GM19023 (cell line): ENCODE data around the gene THOC2.
"Not testable (repeated sequence)": the region's sequence is repeated elsewhere in the genome, so short reads cannot be mapped to it uniquely, and the experiment has no call there.

Source experiments
- ATAC-seq: cut with Tn5 transposase; IDR thresholded peaks from one replicate; pipeline ENCODE4 v1.9.1; 2021; ENCODE audit warnings: mild to moderate bottlenecking, moderate library complexity; ENCODE audit not compliant: unreplicated experiment

The THOC2 gene

DNA sequence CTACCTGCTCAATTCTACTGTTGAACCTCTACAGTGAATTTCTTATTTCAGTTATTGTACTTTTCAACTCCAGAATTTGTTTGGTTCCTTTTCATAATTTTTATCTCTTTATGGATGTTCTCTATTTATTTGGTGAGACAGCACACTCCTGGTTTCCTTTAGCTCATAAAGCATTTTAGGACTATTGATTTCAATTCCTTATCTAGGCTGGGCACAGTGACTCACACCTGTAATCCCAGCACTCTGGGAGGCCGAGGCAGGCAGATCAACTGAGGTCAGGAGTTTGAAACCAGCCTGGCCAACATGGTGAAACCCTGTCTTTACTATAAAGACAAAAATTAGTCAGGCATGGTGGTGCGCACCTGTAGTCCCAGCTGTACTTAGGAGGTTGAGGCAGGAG lies 57.7 kb downstream of the THOC2 start:
- ATAC-seq: no peak

DNA sequence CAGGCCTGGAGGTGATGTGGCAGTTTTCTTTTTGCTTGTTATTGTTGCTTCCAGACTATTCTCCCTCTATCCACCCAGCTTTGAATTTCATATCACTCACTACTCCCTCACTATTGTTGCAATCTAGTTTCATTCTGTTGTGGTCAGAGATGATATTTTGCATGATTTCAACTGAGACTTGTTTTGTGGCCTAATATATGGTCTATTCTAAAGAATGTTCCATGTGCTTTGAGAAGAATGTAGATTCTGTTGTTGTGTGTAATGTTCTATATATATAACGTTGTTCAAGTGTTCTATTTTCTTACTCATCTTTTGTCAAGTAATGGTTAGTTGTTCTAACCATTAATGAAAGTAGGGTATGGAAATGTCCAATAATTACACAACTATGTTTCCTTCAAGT lies 59.0 kb downstream of the THOC2 start:
- no peak for ATAC-seq

DNA sequence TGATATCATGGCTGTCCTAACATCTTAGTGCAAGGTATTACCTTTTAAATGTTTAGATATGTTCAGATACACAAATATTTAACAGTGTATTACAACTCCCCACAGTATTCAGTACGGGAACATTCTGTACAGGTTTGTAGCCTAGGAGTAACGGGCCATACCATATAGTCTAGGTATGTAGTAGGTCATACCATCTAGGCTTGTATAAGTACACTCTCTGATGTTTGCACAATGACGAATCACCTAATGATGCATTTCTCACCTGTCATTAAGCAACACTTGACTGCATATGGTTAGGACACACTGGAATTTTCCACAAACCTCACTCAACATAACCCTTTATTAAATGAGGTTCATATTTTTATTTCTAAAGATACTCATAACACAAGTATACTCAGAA lies 67.7 kb downstream of the THOC2 start:
- ATAC-seq: no peak

DNA sequence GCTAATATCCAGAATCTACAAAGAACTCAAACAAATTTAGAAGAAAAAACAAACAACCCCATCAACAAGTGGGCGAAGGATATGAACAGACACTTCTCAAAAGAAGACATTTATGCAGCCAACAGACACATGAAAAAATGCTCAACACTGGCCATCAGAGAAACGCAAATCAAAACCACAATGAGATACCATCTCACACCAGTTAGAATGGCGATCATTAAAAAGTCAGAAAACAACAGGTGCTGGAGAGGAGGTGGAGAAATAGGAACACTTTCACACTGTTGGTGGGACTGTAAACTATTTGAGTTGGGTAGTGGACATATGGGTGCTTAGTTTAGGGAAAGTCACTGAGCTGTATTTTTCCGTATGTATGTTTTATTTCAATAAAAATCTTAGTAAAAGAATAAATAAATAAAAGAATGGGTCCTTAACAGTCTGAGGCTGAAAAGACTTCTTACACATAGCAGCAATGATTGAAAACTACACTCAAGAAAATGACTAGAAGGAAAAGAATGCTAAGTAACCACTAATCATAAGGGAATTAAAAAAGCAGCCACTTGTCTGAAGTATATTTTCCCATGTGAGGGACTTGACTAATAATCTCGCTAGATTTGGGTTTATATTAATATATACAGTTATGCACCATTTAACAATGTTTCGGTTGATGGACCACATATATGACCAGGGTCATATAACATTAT lies 68.2 kb downstream of the THOC2 start:
- ATAC-seq: not testable (repeated sequence)

DNA sequence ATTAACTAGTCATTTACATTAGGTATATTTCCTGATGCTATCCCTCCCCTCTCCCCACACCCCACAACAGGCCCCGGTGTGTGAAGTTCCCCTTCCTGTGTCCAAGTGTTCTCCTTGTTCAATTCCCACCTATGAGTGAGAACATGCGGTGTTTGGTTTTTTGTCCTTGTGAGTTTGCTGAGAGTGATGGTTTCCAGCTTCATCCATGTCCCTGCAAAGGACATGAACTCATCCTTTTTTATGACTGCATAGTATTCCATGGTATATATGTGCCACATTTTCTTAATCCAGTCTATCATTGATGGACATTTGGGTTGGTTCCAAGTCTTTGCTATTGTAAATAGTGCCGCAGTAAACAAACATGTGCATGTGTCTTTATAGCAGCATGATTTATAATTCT lies 69.1 kb downstream of the THOC2 start:
- ATAC-seq: not testable (repeated sequence)

DNA sequence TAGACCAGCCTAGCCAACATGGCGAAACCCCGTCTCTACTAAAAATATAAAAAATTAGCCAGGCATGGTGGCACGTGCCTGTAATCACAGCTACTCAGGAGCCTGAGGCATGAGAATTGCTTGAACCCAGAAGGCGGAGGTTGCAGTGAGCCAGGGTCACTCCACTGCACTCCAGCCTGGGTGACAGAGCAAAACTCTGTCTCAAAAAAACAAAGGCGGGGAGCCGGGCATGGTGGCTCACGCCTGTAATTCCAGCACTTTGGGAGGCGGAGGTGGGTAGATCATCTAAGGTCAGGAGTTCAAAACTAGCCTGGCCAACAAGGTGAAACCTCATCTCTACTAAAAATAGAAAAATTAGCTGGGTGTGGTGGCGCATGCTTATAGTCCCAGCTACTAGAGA lies 76.3 kb downstream of the THOC2 start:
- ATAC-seq: not testable (repeated sequence)

DNA sequence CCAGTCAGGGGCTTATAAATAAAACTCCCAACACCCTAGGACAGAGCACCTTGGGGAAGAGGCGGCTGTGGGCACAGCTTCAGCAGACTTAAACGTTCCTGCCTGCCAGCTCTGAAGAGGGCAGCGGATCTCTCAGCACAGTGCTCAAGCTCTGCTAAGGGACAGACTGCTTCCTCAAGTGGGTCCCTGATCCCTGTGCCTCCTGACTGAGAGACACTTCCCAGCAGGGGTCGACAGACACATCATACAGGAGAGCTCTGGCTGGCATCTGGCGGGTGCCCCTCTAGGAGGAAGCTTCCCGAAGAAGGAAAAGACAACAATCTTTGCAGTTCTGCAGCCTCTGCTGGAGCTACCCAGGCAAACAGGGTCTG lies 84.1 kb downstream of the THOC2 start:
- not testable (repeated sequence) for ATAC-seq

DNA sequence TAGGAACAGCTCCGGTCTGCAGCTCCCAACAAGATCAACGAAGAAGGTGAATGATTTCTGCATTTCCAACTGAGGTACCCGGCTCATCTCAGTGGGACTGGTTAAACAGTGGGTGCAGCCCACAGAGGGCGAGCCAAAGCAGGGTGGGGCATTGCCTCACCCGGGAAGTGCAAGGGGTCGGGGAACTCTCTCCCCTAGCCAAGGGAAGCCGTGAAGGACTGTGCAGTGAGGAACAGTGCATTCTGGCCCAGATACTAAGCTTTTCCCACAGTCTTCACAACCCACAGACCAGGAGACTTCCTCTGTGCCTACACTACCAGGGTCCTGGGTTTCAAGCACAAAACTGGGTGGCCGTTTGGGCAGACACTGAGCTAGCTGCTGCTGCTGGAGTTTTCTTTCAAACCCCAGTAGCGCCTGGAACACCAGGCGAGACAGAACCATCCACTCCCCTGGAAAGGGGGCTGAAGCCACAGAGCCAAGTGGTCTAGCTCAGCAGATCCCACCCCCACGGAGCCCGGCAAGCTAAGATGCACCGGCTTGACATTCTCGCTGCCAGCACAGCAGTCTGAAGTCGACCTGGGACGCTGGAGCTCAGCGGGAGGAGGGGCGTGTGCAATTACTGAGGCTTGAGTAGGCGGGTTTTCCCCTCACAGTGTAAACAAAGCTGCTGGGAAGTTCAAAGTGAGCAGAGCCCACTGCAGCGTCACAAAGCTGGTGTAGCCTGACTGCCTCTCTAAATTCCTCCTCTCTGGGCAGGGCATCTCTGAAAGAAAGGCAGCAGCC lies 84.6 kb downstream of the THOC2 start:
- no peak for ATAC-seq

DNA sequence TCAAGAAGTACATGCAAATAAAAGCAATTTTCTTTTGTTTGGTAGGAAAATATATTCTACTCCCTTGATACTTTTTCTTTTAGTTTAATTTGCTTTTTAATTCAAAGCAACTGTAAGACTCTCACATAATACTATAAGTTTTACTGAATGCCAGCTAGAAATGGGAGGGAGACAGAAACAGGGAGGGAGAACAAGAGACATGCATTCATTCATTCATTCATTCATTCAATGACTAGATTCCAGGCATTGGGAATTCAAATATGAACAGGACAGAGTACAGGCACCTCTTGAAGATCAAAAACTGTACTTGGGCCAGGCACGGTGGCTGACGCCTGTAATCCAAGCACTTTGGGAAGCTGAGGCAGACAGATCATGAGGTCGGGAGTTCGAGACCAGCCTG lies 85.6 kb downstream of the THOC2 start:
- ATAC-seq: no peak

DNA sequence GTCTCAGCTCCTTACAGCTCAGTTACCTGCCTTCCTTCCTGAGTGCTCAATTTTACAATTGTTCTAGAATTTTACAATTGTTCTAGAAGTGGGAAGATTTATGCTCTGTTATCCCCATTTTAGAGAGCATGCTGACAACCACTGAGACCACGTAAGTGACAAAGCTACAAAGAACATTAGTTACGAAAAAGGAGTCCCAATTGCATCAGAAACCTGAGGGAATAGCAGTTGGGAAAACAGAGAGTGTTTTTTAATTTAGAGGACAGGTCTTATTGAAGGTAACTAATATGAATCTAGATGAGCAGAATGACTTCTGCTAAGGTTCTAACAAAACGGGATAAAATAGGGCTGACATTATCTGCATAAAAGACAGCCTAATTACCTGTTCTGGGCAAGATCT lies 103.3 kb downstream of the THOC2 start:
- ATAC-seq: no peak

DNA sequence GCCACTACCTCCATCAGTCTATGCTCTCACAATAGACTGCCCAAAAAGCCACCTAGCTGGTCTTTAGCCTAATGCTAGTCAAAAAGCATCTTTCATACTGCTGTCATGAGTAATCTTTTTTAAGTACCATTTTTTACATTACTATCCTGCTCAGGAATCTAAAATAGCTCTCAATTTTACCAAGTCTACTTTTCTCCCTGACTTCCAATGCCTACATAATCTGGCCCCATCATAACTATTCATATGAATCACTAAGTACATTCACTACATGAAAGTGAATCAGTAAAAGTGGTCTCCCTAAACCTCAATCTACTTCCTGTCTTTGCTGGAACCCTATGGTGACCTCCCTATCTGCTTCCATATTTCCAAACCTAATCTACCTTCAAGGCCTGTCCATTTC lies 105.9 kb downstream of the THOC2 start:
- no peak for ATAC-seq

DNA sequence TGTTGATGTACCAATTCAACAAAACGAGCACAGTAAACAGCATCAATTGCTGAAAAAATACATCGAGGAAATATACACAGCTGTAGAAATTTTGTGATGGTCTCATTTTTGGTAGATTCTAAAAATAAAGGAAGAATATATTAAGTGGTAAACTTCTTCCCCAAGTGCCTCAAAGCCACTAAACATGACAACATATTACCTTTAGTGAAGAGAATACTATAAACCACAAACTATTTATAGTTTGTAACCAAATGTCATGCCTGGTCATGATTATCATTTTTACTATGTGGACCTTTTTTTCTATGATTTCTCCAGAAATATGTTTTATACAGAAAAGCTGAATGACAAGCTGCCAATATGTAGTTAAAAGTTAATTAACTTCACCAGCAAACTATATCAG lies 106.9 kb downstream of the THOC2 start:
- ATAC-seq: no peak

DNA sequence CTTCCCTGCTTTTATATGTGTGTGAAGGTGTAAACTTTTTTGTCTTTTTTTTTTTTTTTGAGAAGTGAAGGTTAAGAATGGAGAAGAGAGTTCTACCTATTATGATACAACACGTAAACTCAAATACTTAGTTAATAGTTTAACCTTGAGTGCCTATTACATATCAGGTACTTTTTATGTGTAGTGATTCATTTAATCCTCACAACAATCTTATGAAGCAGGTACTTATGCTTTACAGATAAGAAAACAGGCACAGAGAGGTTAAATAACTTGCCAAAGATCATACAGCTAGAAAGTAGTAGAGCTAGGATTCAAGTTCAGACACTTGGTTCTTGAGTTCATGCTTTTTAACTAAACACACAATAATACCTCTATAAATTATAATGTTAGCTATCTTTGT lies 107.4 kb downstream of the THOC2 start:
- no peak for ATAC-seq

DNA sequence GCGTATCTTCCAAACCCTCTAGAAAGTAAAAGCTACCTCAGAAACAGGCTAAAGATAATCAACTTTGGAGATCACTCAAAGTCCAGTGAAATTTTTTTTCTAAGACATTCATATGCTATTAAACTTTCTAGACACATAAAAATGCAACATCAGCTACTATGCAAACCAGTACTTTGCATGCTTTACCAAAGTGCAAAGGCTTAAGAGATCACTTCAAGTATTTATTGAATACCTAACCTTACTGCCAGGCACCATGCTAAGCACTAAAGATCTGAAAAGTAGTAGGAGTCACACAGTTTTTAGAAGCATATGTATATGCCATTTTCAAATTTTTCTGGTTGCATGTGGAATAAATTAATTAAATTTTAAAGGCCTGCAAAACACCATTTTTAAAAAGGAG lies 115.8 kb downstream of the THOC2 start:
- no peak for ATAC-seq

DNA sequence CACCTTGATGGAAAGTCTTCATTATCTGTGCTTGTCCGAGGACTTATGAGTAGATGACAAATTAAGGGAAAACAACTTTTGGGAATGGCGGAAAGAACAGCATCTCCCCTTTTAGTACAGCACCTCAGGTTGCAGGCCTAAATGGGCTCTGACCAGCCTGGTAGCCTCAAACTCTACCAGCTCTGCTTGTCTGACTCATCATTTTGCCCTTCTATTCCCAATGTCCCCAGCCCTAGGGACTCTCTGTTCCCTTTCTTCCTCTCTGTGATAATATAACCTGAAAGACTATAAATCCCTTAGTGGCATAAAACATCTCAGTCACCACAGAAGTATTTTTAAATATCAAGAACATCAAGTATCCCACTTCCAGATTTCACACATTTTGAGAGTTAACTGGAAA lies 121.9 kb downstream of the THOC2 start:
- no peak for ATAC-seq

DNA sequence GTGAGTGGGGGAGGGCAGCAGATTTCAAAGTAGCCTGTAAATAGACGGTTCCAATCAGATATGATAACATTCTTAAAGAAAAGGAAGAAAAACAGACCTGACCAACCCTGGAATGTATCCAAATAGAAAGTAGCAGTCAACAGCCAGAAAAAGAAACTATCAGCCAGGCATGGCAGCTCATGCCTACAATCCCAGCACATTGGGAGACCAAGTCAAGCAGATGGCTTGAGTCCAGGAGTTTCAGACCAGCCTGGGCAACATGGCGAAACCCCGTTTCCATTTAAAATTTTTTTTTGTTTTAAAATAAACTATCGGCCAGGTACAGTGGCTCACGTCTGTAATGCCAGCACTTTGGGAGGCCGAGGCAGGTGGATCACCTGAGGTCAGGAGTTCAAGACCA lies 125.0 kb downstream of the THOC2 start:
- no peak for ATAC-seq

DNA sequence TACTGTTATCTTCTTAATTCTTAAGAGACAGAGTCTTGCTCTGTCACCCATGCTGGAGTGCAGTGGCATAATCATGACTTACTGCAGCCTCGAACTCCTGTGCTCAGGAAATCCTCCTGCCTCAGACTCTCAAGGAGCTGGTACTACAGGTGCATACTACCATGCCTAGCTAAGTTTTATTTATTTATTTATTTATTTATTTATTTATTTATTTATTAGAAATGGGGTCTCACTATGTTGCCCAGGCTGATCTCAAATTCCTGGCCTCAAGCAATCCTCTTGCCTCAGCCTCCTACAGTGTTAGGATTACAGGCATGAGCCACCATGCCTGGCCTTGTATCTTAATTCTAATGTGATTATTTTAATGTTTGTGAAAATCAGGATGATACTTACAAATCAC lies 125.6 kb downstream of the THOC2 start:
- ATAC-seq: no peak

DNA sequence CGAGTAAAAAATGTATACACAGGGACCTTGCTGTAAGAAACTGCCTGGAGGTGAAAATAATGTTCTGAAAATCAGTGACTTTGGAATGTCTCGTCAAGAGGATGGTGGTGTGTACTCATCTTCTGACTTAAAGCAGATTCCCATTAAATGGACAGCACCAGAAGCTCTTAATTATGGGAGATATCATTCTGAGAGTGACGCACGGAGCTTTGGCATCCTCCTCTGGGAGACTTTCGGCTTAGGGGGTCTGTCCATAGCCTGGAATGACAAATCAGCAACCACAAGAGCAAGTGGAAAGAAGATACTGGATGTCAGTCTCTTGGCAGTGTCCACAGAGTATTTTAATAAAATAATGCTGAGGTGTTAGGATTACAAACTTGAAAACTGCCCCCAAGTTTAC lies 129.4 kb downstream of the THOC2 start:
- ATAC-seq: no peak

DNA sequence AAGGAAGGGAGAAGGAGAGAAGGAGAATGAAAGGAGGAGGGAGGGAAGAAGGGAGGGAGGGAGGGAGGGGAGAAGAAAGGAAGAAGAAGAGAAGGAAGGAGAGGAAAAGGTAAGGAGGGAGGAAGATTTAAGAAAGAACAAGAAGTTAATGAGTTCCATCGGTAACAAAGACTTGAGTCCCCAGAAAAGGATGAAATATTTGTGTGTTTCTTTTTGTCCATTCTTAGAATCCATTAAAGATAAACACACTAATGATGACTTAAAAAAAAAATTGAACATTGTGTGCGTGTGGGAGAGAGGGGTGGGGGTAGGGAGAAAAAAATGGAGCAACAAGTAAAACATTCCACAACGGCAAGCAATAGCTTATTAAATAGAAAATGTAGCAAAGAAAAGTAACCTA lies 131.4 kb downstream of the THOC2 start:
- no peak for ATAC-seq

DNA sequence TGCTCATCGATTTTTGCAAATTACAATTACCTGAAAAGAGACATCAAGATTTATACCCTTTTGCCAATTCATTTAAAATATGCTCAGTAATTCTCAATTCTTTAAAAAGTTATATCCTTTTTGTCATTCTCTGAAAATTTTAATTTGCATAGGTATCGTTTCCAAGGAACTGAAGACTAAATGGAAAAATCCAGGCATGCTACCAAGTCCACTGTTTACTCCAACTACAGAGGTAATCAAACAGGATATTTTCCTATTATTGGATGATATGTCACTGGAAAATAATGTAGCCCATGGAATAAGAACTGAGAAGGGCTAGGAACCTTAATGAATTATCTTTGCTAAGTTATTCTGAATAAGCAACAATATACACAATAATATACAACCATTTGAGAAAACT lies 132.7 kb downstream of the THOC2 start:
- ATAC-seq: no peak

DNA sequence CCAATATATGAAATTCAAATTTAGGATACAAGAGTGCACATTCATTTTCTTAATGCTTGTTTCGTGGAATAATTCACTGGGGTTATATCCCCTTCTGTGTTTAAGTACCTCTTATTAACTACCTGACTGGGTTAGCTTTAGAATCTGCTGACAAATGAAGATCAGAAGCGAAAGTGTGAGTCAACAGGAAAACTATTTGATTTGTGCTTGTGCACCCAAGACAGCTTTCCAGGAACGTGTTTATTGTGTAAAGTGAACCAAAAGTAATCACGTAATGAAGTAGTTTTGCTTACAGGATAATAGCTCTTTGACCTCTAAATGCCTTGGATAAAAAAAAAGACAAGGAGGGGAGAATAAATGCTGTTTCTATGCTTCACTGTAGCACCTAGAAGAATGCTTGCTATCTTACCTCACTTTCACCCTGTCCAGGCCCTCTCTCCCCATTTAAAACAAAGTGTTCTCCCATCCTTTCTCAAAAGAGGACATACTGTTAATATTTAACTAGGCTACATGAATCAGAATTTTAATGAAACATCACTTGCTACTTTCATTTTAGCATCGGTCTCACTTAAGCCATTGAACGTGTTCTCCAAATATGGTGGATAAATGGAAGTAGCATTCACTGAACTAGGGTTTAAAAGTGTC lies 141.9 kb downstream of the THOC2 start:
- ATAC-seq: peak; percentile 55

DNA sequence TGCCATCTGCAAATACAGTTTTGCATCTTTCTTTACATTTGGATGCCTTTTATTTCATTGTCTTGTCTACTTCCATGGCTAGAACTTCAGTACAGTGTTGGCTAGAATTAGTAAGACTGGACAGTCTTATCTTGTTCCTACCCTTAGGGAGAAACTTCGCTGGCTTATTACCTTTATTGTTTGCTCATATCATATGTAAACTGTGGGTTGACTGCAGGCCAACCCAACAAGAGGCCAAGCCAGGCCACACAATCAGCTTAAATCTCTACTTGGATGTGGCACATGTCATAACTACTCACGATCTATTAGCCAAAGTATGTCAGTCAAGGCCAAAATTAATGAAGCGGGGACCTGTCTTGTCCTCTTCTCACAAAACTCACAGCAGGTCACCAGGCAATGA lies 144.1 kb downstream of the THOC2 start:
- ATAC-seq: no peak
